Measurements from ENCODE around the gene ACOT11. TPM values are rescaled to one million over a fixed set of nuclear protein-coding genes. Genes with fewer than 3 reads are reported as not detected.

ACOT11 gene
- total and polyA plus RNA-seq, 9 of the 15 experiments (the other 6 are each of a cell fraction or from before 2014, with no cell fraction given): 0.04 to 1.2 (median 0.64) TPM; not detected in 2

DNA sequence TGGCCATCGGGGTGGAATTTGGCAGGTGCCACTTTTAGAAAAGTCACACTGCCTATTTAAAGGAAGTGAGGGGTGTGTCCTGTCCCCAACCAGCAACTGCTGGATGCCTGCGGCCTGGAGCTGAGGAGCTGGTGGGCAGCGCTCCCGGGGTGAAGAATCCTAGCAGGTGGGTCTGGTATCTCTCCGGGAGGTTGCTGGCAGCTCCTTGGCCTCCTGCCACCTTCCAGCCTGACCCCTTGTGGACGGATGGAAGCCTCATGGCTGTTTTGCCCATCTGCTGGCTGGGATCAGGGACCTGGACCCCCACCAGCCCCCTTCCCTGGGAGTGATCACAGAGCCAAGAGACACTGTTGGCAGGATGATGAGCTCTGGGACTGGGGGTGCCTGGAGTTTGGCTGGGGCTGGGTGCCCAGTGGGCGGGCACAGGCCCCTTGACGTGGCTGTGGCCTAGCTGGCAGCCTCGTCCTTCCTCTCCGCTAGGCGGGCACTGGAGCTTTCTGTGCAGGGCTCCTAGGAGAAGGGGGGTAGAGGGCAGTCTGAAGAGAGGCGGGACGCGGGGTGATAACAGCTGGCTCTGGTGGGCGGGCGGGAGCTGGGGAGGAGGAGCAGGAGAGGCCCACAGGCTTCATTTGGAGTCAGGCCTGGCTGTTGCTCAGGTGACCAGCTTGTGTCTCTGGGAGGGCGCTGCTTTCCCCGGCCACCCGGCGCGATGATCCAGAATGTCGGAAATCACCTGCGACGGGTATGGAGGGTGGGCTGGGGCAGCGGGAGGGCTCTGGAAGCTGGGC is at the start of gene ACOT11 (continued):
- TF ChIP-seq, protein P1, sequence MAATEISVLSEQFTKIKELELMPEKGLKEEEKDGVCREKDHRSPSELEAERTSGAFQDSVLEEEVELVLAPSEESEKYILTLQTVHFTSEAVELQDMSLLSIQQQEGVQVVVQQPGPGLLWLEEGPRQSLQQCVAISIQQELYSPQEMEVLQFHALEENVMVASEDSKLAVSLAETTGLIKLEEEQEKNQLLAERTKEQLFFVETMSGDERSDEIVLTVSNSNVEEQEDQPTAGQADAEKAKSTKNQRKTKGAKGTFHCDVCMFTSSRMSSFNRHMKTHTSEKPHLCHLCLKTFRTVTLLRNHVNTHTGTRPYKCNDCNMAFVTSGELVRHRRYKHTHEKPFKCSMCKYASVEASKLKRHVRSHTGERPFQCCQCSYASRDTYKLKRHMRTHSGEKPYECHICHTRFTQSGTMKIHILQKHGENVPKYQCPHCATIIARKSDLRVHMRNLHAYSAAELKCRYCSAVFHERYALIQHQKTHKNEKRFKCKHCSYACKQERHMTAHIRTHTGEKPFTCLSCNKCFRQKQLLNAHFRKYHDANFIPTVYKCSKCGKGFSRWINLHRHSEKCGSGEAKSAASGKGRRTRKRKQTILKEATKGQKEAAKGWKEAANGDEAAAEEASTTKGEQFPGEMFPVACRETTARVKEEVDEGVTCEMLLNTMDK (IDR thresholded peaks at IDR 0.05; ENCODE audit: borderline replicate concordance, insufficient read depth, low read depth, low read length, poor library complexity, severe bottlenecking): peak; percentile 60
- no peak for TF ChIP-seq TRIM28 (IDR thresholded peaks at IDR 0.05)
- TF ChIP-seq HDAC2 (IDR thresholded peaks at IDR 0.05): no peak
- TF ChIP-seq, protein P2, sequence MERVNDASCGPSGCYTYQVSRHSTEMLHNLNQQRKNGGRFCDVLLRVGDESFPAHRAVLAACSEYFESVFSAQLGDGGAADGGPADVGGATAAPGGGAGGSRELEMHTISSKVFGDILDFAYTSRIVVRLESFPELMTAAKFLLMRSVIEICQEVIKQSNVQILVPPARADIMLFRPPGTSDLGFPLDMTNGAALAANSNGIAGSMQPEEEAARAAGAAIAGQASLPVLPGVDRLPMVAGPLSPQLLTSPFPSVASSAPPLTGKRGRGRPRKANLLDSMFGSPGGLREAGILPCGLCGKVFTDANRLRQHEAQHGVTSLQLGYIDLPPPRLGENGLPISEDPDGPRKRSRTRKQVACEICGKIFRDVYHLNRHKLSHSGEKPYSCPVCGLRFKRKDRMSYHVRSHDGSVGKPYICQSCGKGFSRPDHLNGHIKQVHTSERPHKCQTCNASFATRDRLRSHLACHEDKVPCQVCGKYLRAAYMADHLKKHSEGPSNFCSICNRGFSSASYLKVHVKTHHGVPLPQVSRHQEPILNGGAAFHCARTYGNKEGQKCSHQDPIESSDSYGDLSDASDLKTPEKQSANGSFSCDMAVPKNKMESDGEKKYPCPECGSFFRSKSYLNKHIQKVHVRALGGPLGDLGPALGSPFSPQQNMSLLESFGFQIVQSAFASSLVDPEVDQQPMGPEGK (CRISPR knock-in tag; IDR thresholded peaks at IDR 0.05; ENCODE audit: borderline replicate concordance): no peak
- TF ChIP-seq, protein P3, sequence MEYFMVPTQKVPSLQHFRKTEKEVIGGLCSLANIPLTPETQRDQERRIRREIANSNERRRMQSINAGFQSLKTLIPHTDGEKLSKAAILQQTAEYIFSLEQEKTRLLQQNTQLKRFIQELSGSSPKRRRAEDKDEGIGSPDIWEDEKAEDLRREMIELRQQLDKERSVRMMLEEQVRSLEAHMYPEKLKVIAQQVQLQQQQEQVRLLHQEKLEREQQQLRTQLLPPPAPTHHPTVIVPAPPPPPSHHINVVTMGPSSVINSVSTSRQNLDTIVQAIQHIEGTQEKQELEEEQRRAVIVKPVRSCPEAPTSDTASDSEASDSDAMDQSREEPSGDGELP (CRISPR knock-in tag; IDR thresholded peaks at IDR 0.05; ENCODE audit: borderline replicate concordance): peak; percentile 40; the same call in 1 of the 2 replicates
- TF ChIP-seq TAF9B (IDR thresholded peaks at IDR 0.05; ENCODE audit: partially characterized antibody): no peak
- no peak for TF ChIP-seq HCFC1 (IDR thresholded peaks at IDR 0.05; ENCODE audit: low read depth, low read length)
- TF ChIP-seq ZNF589 (CRISPR knock-in tag; IDR thresholded peaks at IDR 0.05; ENCODE audit: low read depth): 0 out of 2 replicates have a peak, but pooled peaks have one; percentile 15
